NCI-H2196 (cell line): ENCODE measurements around the gene F13A1.

Experiments
- DNase-seq: peaks from one replicate; lab custom pipeline; 2025; ENCODE audit not compliant: unreplicated experiment; lab: John Stamatoyannopoulos, UW

Gene F13A1

GRCh38 chr6:6319952-6320811 is at the start of gene F13A1:
F13A1 (minus strand) TSS chr6:6320662; CDS start chr6:6318664, 1,998 bp downstream.
- DNase-seq = no peak

GRCh38 chr6:6368684-6369052 is 48.2 kb upstream of the F13A1 start:
- DNase-seq = no peak

GRCh38 chr6:6368040-6368683 is 47.7 kb upstream of the F13A1 start:
- no peak for DNase-seq

- DNase-seq = no peak
Measured at GRCh38 chr6:6366803-6367202, 46.3 kb upstream of the F13A1 start.

GRCh38 chr6:6365242-6365641 is 44.8 kb upstream of the F13A1 start:
- DNase-seq = no peak

GRCh38 chr6:6362056-6362840 is 41.8 kb upstream of the F13A1 start:
- no peak for DNase-seq

GRCh38 chr6:6357530-6357929 is 37.1 kb upstream of the F13A1 start:
- DNase-seq = no peak

- DNase-seq = no peak
Measured at GRCh38 chr6:6357032-6357431, 36.6 kb upstream of the F13A1 start.

- no peak for DNase-seq
Measured at GRCh38 chr6:6352772-6353171, 32.3 kb upstream of the F13A1 start.

- DNase-seq = no peak
Measured at GRCh38 chr6:6351511-6352025, 31.1 kb upstream of the F13A1 start.

GRCh38 chr6:6350696-6351095 is 30.2 kb upstream of the F13A1 start:
- no peak for DNase-seq

- DNase-seq = no peak
Measured at GRCh38 chr6:6348256-6348655, 27.8 kb upstream of the F13A1 start.

GRCh38 chr6:6346427-6347023 is 26.1 kb upstream of the F13A1 start:
- no peak for DNase-seq

- no peak for DNase-seq
Measured at GRCh38 chr6:6333501-6333900, 13.0 kb upstream of the F13A1 start.

GRCh38 chr6:6332811-6333244 is 12.4 kb upstream of the F13A1 start:
- DNase-seq = no peak

- DNase-seq = no peak
Measured at GRCh38 chr6:6331946-6332601, 11.6 kb upstream of the F13A1 start.

GRCh38 chr6:6331393-6331792 is 10.9 kb upstream of the F13A1 start:
- no peak for DNase-seq

- no peak for DNase-seq
Measured at GRCh38 chr6:6330407-6330806, 9.9 kb upstream of the F13A1 start.

GRCh38 chr6:6328451-6328850 is 8.0 kb upstream of the F13A1 start:
- no peak for DNase-seq

GRCh38 chr6:6323352-6323751 is 2.9 kb upstream of the F13A1 start:
- no peak for DNase-seq

- DNase-seq = no peak
Measured at GRCh38 chr6:6320901-6321300, 439 bp upstream of the F13A1 start.
